ELF-1 (cell line): ENCODE data around the gene WASHC4.

ENCODE experiments used
- DNase-seq: peaks from one replicate; pipeline ENCODE4 v3.0.0-alpha.2; 2016; ENCODE audit warnings: low read depth, low spot score

The WASHC4 gene

DNA sequence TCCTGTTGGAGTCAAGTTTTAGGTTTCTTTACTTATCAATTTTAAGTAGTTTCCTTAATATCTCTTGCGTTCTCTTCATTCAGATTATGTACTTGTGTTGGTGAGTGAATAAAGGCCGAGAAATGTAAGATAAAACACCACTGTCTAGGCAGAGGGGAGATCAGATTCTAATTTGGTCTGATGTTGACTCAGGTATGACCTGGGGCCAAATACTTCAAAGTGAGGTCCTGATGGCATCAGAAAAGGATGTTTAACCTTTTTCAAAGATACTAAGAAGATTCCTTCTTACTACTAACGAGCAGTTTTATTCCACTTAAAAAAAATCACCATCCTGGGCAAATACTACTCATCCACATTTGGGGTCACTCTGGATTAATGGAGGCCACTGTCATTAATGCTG lies 101.6 kb downstream of the WASHC4 start:
- DNase-seq: no peak

DNA sequence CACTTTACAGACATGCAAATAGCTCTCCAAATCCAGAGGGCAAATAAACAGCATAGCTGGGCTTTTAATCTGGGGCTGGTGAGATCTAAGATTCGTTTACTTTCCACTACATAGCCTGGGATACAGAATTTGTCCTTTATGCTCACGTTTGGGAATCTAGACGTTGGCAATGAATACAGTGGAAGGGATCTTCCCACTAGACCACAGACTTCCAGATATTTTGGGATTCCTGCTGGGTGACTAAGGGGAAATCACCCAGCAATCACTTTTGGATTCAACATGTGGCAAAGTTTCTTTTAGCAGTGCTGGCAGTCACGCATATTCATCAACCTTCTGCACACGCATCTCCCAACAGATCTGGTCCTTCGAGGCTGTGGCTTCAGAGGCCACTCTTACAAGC lies 104.9 kb downstream of the WASHC4 start:
- no peak for DNase-seq

DNA sequence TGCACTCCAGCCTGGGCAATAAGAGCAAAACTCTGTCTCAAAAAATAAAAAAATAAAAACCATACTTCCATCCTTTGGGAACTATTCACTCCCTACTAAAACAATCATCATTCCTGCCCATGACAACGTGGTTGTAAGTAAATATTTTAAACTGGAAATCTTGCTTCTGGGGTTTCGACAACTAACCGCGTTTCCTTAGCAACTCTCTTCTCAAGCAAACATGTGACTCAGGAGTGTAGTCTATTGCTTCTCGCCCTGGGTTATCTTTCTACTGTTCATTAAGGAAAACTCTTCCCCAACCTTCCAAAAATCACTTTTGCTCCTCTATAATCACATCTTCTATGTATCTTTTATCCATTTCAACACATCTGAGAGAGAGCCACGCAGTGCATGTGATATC lies 106.6 kb downstream of the WASHC4 start:
- DNase-seq: no peak

DNA sequence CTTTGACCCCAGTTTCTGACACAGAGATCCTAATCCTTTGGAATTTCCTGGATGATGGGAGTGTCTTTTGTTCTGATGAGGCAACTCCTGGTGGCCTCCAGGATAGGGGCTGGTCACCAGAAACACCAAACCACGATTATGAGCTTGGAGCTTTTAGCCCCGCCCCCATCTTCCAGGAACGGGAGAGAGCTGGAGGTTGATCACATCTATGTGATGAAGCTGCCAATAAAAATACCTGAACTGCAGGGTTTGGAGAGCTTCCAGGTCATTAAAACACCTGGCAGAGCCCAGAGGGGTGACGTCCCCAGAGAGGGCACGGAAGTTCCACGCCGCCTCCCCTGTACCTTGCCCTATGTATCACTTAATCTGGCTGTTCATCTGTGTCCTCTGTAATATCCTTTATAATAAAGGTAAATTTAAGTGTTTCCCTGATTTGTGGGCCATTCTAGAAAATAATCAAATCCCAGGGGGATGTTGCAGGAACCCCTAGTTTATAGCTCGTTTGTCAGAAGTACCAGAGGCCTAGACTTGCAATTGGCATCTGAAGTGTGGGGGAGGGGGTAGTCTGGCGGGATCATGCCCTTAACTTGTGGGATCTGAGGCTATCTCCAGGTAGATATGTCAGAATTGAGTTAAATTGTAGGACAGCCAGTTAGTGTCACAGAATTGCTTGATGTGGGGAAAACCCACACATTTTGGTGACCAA lies 107.3 kb downstream of the WASHC4 start:
- no peak for DNase-seq

DNA sequence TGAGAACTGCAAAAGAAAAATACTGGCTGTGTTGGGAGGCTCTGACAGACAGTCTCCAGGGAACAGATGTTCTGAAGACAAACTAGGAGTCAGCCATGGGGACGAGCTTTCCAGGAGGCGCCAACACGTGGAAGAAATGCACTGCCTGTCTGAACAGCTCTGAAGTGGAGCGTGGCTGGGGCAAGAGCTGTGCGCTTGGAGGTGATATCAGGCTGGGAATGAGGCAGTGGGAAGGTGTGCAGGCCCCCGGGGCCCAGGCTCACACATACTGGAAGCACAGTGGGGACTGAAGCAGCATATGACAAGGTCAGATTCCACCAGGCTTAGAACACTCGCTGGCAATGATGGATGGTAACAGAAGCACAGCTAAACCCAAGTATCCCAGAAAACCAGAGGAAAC lies 110.9 kb downstream of the WASHC4 start:
- no peak for DNase-seq
